ENCODE results near the gene DNAH14. TPM values are rescaled to one million over a fixed set of nuclear protein-coding genes. Genes with fewer than 3 reads are reported as not detected.

DNAH14 gene
- total and polyA plus RNA-seq, 2 donors from 2014 or later, result 6.6 to 25.1 TPM

DNA sequence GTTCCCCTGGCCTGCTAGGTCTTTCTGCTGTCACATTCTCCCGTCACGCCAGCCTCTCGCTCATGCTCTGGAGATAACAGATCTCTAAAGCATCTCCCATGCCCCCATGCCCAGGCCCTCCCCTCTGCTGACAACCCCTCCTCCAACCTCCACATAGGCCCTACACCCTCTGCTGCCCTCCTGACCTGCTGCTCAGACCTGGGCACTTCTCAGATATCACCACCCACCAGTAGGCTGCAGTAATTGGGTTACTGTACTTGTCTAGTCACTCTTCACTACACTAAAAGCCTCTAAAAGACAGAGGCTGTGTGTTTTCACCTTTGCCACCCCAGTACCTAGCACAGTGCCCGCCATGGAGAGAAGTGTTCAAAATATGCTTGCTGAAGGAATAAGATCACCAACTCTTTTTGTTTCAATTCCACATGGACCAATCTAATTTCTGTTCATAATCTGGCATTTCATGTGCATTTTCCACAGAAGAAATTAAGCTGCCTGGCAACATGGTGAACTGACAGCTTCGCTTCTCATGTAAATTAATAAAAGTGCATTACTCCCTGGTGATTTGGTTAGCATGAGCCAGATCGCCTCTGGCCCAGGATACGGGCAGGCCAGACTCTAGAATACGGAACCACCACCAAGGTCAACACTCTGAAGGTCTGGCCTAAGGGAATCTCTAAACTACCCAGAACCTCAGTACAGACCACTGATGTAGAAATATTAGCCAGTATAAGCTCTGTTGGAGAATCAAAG lies 477.7 kb downstream of the DNAH14 start:
- DNase-seq, result no peak
- no peak overlapping the region for H3K4me3 ChIP-seq (ENCODE audit: low read length in 3 of 3)
- no peaks in the 10 kb centered on the region for H3K27me3 ChIP-seq (ENCODE audit: control insufficient read depth, insufficient read depth, low read length)
- intact Hi-C loops (cut with DNase I), result no loop called here
- FAIRE-seq, result no peak
- H3K27ac ChIP-seq (ENCODE audit: low read depth in 2 of 2, low read length in 2 of 2), result no peak overlapping the region
- no peak overlapping the region for H3K9ac ChIP-seq (ENCODE audit: low read length in 3 of 3)
- peaks cover 0 to 8% (median 5%) of the 10 kb centered on the region in 3 donors for H3K36me3 ChIP-seq (ENCODE audit: control insufficient read depth in 2 of 3, insufficient read depth in 3 of 3, low read length in 3 of 3)
- no peak for TF ChIP-seq CTCF (IDR thresholded peaks at IDR 0.05; ENCODE audit: borderline replicate concordance, extremely low read depth, insufficient read depth)
- peaks cover 4 to 9% (median 6%) of the 10 kb centered on the region in 3 donors for H3K4me1 ChIP-seq (ENCODE audit: control insufficient read depth in 2 of 3, insufficient read depth in 2 of 3, low read depth in 1 of 3, low read length in 3 of 3)
- H3K9me3 ChIP-seq (ENCODE audit: control insufficient read depth in 2 of 3, insufficient read depth in 1 of 3, low read length in 3 of 3), result no peaks in the 10 kb centered on the region

- Histone ChIP-seq H3K4me1 (ENCODE audit: control insufficient read depth in 2 of 3, insufficient read depth in 2 of 3, low read depth in 1 of 3, low read length in 3 of 3) (peaks cover 4 to 9% (median 6%) of the 10 kb centered on the region in 3 donors), H3K4me3 (ENCODE audit: low read length in 3 of 3) (no peak overlapping the region), H3K27ac (ENCODE audit: low read depth in 2 of 2, low read length in 2 of 2) (no peak overlapping the region), H3K9me3 (ENCODE audit: control insufficient read depth in 2 of 3, insufficient read depth in 1 of 3, low read length in 3 of 3) (no peaks in the 10 kb centered on the region), H3K9ac (ENCODE audit: low read length in 3 of 3) (no peak overlapping the region), H3K36me3 (ENCODE audit: control insufficient read depth in 2 of 3, insufficient read depth in 3 of 3, low read length in 3 of 3) (peaks cover 0 to 8% (median 4%) of the 10 kb centered on the region in 3 donors), H3K27me3 (ENCODE audit: control insufficient read depth, insufficient read depth, low read length) (no peaks in the 10 kb centered on the region)
- FAIRE-seq (no peak), DNase-seq (no peak)
- TF ChIP-seq CTCF (IDR thresholded peaks at IDR 0.05; ENCODE audit: borderline replicate concordance, extremely low read depth, insufficient read depth), result no peak
- intact Hi-C loops (cut with DNase I), result no loop called here
These were observed 478.3 kb downstream of the DNAH14 start for GRCh38 chr1:225407755-225408154.

- FAIRE-seq (no peak), DNase-seq (no peak)
- no peaks in the 10 kb centered on the region for H3K9me3 ChIP-seq (ENCODE audit: control insufficient read depth in 2 of 3, insufficient read depth in 1 of 3, low read length in 3 of 3)
- H3K9ac ChIP-seq (ENCODE audit: low read length in 3 of 3), result no peak overlapping the region
- intact Hi-C loops (cut with DNase I), result no loop called here
- no peak overlapping the region for H3K27ac ChIP-seq (ENCODE audit: low read depth in 2 of 2, low read length in 2 of 2)
- peaks cover 4 to 9% (median 6%) of the 10 kb centered on the region in 3 donors for H3K4me1 ChIP-seq (ENCODE audit: control insufficient read depth in 2 of 3, insufficient read depth in 2 of 3, low read depth in 1 of 3, low read length in 3 of 3)
- H3K4me3 ChIP-seq (ENCODE audit: low read length in 3 of 3), result no peak overlapping the region
- TF ChIP-seq CTCF (IDR thresholded peaks at IDR 0.05; ENCODE audit: borderline replicate concordance, extremely low read depth, insufficient read depth), result no peak
- no peaks in the 10 kb centered on the region for H3K27me3 ChIP-seq (ENCODE audit: control insufficient read depth, insufficient read depth, low read length)
- peaks cover 0 to 8% (median 0%) of the 10 kb centered on the region in 3 donors for H3K36me3 ChIP-seq (ENCODE audit: control insufficient read depth in 2 of 3, insufficient read depth in 3 of 3, low read length in 3 of 3)
These were observed 478.8 kb downstream of the DNAH14 start for GRCh38 chr1:225408249-225408648.
